PC-3 (cell line): ENCODE data around the gene BATF3.

ENCODE experiments used
- EZH2phosphoT487 ChIP-seq: fragments of 300-600 bp; sonication (generic); IDR thresholded peaks from 2 replicates; pipeline ENCODE4 v1.6.1; 2018; ENCODE audit warnings: mild to moderate bottlenecking, antibody characterized with exemption, low read length, borderline replicate concordance
- TF ChIP-seq, protein P1 (sequence below): fragments of 300-600 bp; sonication (generic); conservative IDR thresholded peaks from 2 replicates; pipeline ENCODE4 v1.5.1; 2017; ENCODE audit warnings: antibody characterized with exemption, low read depth, mild to moderate bottlenecking, low read length

DNA sequence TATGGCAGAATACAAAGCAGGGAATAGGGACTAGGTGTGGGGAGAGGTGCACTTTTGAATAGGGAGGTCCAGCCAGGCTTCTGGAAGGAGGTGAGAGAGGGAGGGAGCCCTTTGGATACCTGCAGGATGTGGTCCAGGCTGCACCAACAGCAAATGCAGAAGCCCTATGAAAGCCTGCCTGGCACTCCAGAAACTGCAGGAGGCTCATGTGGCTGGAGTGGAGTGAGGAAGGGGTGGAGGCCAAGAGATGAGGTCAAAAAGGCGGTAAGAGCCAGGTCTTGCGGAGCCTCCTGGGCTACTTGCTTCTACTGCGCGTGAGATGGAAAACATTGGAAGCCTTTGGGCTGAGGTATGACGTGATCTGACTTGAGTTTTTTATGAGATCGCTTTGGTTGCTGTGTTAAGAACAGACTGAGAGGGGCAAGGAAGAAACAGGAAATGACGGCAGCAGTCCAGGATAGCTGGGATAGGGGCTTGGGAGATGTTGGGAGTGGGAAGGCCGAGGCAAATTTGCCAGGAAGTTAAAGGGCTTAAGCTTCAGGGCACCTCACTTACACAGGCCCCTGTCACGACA, 4.4 kb upstream of the BATF3 start:
- TF ChIP-seq EZH2phosphoT487, result no peak
- TF ChIP-seq, protein P1, sequence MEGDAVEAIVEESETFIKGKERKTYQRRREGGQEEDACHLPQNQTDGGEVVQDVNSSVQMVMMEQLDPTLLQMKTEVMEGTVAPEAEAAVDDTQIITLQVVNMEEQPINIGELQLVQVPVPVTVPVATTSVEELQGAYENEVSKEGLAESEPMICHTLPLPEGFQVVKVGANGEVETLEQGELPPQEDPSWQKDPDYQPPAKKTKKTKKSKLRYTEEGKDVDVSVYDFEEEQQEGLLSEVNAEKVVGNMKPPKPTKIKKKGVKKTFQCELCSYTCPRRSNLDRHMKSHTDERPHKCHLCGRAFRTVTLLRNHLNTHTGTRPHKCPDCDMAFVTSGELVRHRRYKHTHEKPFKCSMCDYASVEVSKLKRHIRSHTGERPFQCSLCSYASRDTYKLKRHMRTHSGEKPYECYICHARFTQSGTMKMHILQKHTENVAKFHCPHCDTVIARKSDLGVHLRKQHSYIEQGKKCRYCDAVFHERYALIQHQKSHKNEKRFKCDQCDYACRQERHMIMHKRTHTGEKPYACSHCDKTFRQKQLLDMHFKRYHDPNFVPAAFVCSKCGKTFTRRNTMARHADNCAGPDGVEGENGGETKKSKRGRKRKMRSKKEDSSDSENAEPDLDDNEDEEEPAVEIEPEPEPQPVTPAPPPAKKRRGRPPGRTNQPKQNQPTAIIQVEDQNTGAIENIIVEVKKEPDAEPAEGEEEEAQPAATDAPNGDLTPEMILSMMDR, result no peak
